LNCAP (cell line): Measurements from ENCODE around the gene CMTM1.

Experiments used
- TF ChIP-seq, protein P1 (sequence below): fragments of 450-650 bp; IDR thresholded peaks from 2 replicates; pipeline ENCODE4 v1.5.1; 2017; ENCODE audit warnings: mild to moderate bottlenecking

The CMTM1 gene

DNA sequence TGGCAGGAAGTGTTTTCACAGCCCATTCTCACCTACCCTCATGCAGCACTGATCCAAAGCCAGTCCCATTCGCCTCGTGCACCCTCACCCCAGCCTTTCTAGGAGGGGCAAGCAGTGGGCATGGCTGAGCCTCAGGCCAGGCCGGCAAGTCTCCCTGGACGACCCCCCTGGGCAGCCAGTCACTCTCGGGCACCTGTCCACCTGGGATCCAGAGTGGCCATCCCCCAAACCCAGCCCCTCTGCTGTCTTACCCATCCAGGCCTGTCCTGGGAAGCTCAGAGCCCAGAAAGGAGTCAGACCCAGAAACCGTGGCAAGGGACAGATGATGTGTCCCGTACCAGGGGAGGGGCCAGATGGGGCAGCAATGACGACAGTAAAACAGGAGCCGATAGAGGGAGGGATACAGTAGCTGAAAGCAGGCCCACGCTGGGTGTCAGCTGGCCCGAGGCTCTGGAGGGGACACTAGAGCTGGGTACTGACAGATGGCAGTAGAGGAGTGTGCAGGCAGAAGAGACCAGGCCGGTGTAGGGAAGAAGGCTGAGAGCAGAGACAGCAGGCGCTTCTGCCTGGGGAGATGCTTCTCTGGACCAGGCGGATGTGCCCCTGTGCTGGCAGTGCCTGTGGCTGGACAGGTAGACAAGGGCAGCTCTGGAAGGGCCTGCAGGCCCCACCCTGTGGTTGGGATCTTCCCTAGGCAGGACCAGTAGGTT is 44.0 kb downstream of the CMTM1 start:
- TF ChIP-seq, protein P1, sequence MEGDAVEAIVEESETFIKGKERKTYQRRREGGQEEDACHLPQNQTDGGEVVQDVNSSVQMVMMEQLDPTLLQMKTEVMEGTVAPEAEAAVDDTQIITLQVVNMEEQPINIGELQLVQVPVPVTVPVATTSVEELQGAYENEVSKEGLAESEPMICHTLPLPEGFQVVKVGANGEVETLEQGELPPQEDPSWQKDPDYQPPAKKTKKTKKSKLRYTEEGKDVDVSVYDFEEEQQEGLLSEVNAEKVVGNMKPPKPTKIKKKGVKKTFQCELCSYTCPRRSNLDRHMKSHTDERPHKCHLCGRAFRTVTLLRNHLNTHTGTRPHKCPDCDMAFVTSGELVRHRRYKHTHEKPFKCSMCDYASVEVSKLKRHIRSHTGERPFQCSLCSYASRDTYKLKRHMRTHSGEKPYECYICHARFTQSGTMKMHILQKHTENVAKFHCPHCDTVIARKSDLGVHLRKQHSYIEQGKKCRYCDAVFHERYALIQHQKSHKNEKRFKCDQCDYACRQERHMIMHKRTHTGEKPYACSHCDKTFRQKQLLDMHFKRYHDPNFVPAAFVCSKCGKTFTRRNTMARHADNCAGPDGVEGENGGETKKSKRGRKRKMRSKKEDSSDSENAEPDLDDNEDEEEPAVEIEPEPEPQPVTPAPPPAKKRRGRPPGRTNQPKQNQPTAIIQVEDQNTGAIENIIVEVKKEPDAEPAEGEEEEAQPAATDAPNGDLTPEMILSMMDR, result no peak

DNA sequence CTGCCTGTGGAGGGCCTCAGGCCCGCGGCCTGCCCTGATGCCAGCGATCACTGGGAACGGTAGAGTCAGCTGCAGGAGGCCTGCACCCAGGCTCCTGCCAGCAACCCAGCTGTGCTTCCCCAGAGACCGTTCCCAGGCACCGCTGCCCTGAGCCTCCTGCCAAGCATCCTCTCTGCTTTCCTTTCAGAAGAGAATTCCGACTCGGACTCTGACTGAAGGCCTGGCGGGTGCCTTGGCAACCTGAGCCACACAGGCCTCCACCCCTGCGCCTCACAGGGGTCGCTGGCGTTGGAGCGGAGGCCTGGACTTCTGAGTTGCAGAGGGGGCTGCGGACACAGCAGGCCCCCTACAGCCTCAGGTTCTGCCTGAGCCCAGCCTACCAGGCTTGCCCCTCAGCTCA is 46.2 kb downstream of the CMTM1 start:
- TF ChIP-seq, protein P1, result no peak

DNA sequence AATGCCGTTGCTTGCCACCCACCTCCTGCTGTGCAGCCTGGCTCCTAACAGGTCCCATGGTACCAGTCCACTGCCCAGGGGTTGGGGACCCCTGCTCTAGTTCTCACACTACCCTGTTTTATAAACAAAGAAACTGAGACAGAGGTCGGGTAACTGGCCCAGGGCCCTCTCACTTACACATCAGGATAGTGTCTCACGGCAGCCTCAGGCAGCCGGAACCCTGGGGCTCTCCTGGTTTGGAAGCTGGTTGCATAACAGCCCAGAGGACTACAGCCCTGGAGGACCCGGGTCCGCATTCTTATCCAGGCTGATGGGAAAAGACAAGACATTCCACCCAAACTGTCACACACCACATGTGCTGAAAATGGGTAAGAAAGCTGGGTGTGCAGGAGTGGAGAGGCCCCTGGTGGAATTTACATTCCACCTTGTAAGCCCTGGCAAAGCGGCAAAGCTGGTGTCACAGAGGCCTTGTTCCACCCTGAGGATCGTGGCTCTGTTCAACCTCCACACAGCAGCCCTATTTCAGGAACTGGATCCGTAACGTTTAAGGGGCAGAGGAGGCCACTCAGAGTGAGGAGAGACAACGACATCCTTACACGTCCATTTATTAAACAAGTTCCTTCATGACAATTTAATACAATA is 48.0 kb downstream of the CMTM1 start:
- TF ChIP-seq, protein P1, result no peak

DNA sequence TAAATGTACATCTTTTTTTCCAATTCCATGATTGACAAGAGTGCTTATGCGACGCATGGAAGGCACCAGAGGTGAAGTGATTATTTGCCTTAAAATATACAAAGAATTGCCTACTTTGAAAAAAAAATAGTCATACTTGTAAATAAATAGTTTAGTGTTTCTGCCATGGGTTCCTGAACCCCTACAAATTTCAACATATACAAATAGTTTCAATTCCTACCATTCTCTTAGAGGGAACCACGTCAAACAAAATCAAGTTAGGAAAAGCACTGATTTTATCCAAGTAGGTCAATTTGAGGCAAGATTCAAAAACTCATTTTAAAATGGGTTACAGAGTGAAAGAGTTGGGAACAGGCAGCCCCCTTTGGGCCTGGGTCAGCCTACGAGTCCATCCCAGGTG is 49.9 kb downstream of the CMTM1 start:
- TF ChIP-seq, protein P1, result no peak

DNA sequence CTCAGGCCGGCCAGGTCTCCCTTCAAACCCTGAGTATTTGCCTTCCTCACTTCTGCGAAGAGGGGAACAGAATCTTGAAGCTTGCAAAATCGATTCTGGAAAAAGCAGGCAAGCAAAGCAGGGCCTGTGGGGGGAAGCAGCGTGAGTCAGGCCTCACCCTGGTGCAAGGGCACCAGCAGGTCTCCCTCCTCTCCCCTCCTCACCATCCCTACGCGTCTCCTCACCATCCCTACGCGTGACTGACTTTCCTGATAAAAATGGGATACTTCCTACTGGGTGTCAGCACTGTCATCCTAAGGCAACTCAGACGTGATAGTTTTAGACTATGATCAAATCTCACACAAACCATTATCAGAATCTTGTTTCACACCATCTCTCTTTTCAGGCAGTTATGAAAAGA is 50.4 kb downstream of the CMTM1 start:
- TF ChIP-seq, protein P1, result no peak

DNA sequence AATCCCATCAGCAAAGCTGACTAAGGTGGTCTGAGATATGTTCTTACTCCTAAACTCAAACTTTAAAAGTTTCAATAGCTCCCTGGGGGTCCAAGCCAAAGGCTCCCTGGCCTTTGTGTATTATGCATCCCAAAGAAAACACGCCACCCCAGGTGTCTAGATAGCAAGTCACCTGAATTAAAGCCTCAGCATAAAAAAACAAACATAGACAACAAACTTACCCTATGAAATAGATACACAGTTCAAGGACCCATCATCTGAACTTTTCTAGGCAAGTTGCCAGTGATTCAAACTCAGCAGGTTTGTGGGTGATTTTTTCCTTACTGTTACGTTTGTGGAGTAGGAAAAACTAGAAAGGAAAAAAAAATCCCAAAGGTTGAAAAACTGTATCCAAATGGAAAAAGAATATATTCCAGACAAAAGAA is 50.8 kb downstream of the CMTM1 start:
- TF ChIP-seq, protein P1, result no peak

DNA sequence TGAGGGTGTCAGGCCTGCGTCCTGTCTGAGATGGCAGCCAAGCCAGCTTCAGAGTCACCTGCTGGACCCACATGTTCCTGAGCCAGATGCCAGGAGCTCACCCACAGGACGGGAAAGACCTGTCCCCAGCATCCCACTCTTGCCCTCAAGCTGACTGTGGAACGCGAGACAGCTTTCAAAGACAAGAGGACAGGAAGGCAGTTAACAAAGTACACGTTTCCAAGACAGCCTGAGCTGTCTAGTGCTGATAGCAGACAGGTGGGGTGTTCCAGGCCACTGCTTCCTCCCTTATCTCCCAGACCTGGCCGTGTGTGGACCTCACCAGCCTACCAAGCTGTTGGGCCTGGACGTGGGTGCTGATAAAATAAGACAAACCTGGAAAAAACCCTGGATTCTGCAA is 51.5 kb downstream of the CMTM1 start:
- TF ChIP-seq, protein P1, result no peak
